Neural progenitor cell (in vitro differentiated cells): ENCODE data around the gene ODF2L. TPM values are rescaled to one million over a fixed set of nuclear protein-coding genes. Genes with fewer than 3 reads are reported as not detected.

Experiments used
- DNase-seq: peaks from one replicate; pipeline ENCODE4 v3.0.0-alpha.2; 2016; ENCODE audit warnings: low spot score
- H2AFZ ChIP-seq: fragments of 200-600 bp; sonication (generic); replicated peaks from 2 replicates; pipeline ENCODE4 v1.6.1; 2016; ENCODE audit warnings: antibody characterized with exemption
- H3F3A ChIP-seq: fragments of 200-600 bp; sonication (generic); 2 replicates; pipeline ENCODE4 v1.6.1; 2016; ENCODE audit warnings: antibody characterized with exemption, low read depth
- H3K27ac ChIP-seq: fragments of 200-600 bp; sonication (generic); 2 replicates; pipeline ENCODE4 v1.5.1; 2016; ENCODE audit warnings: mild to moderate bottlenecking
- H3K27me3 ChIP-seq: fragments of 200-600 bp; sonication (generic); 2 replicates; pipeline ENCODE4 v1.6.1; 2016; ENCODE audit warnings: mild to moderate bottlenecking, moderate library complexity
- H3K36me3 ChIP-seq: fragments of 200-600 bp; sonication (generic); 2 replicates; pipeline ENCODE4 v1.5.1; 2016
- H3K4me1 ChIP-seq: fragments of 200-600 bp; sonication (generic); 2 replicates; pipeline ENCODE4 v1.6.1; 2016; ENCODE audit warnings: mixed run types
- H3K4me2 ChIP-seq: fragments of 200-600 bp; sonication (generic); 2 replicates; pipeline ENCODE4 v1.6.1; 2016
- H3K4me3 ChIP-seq: fragments of 200-600 bp; sonication (generic); 2 replicates; pipeline ENCODE4 v1.5.1; 2016
- H3K79me2 ChIP-seq: fragments of 200-600 bp; sonication (generic); 2 replicates; pipeline ENCODE4 v1.6.1; 2016; ENCODE audit warnings: low read depth
- H3K9ac ChIP-seq: fragments of 200-600 bp; sonication (generic); 2 replicates; pipeline ENCODE4 v1.6.1; 2016
- H3K9me3 ChIP-seq: fragments of 200-600 bp; sonication (generic); 2 replicates; pipeline ENCODE4 v1.5.1; 2016; ENCODE audit warnings: low read depth
- H4K20me1 ChIP-seq: fragments of 200-600 bp; sonication (generic); 2 replicates; pipeline ENCODE4 v1.6.1; 2016; ENCODE audit warnings: low read depth
- H3K27ac Mint-ChIP-seq: 3 replicates; pipeline ENCODE4 v1.8.0; 2021; ENCODE audit warnings: mixed read lengths
- H3K27me3 Mint-ChIP-seq: 2 replicates; pipeline ENCODE4 v1.8.0; 2022; ENCODE audit warnings: low read depth, mild to moderate bottlenecking, inconsistent platforms, moderate library complexity, mixed read lengths; ENCODE audit not compliant: insufficient read depth
- H3K36me3 Mint-ChIP-seq: 3 replicates; pipeline ENCODE4 v1.8.0; 2021; ENCODE audit warnings: mixed read lengths
- H3K4me1 Mint-ChIP-seq: 3 replicates; pipeline ENCODE4 v1.8.0; 2021; ENCODE audit warnings: mixed read lengths
- H3K4me3 Mint-ChIP-seq: 3 replicates; pipeline ENCODE4 v1.8.0; 2021; ENCODE audit warnings: mild to moderate bottlenecking, moderate library complexity, mixed read lengths
- H3K9me3 Mint-ChIP-seq: 3 replicates; pipeline ENCODE4 v1.8.0; 2020; ENCODE audit warnings: mixed read lengths
- CTCF ChIP-seq: fragments of 200-600 bp; sonication (generic); IDR thresholded peaks from 2 replicates; pipeline ENCODE4 v1.5.1; 2017; ENCODE audit warnings: antibody characterized with exemption, mild to moderate bottlenecking
- EZH2 ChIP-seq: fragments of 200-600 bp; sonication (generic); IDR thresholded peaks from 2 replicates; pipeline ENCODE4 v1.6.1; 2017; ENCODE audit warnings: antibody characterized with exemption, mild to moderate bottlenecking, moderate library complexity
- EZH2phosphoT487 ChIP-seq: fragments of 200-600 bp; sonication (generic); IDR thresholded peaks from 2 replicates; pipeline ENCODE4 v1.6.1; 2017; ENCODE audit warnings: antibody characterized with exemption
- total RNA-seq: library from RNA; depleted of rRNA; stranded (reverse); fragments of >200 nt; gene quantifications from 2 replicates; pipeline ENCODE4 v1.2.3, GENCODE V29; 2015; ENCODE audit warnings: low replicate concordance

The ODF2L gene
- total RNA-seq, 1 donor from 2014 or later: 62.6 TPM

GRCh38 chr1:86346388-86346787 lies 49.7 kb downstream of the ODF2L start:
- Histone ChIP-seq H3F3A (no peaks in the 10 kb centered on the region), H3K4me1 (no peaks in the 10 kb centered on the region), H3K79me2 (no peaks in the 10 kb centered on the region), H3K36me3 (no peaks in the 10 kb centered on the region), H3K9me3 (no peaks in the 10 kb centered on the region), H2AFZ (no peak overlapping the region), H3K27me3 (no peaks in the 10 kb centered on the region), H4K20me1 (no peaks in the 10 kb centered on the region), H3K9ac (no peak overlapping the region), H3K4me2 (no peak overlapping the region), H3K4me3 (no peak overlapping the region), H3K27ac (no peak overlapping the region)
- no peak for DNase-seq
- Mint-ChIP-seq H3K36me3 (peaks cover 10% of the 10 kb centered on the region), H3K9me3 (peaks cover 6% of the 10 kb centered on the region), H3K27me3 (peaks cover 3% of the 10 kb centered on the region), H3K27ac (no peak overlapping the region), H3K4me1 (no peaks in the 10 kb centered on the region), H3K4me3 (no peak overlapping the region)
- no peak for TF ChIP-seq EZH2phosphoT487
- TF ChIP-seq EZH2: no peak
- no peak for TF ChIP-seq CTCF

DNA sequence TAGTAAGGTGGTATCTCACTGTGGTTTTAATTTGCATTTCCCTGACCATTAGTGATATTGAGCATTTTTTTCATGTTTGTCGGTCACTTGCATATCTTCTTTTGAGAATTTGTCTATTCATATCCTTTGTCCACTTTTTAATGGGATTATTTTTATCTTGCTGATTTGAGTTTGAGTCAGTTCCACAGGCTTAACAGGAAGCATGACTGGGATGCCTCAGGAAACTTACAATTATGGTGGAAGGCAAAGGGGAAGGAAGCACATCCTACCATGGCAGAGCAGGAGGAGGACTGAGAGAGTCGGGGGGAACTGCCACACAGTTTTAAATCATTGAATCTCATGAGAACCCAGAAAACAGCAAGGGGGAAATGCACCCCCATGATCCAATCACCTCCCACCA lies 51.1 kb downstream of the ODF2L start:
- Histone ChIP-seq H3K4me1 (no peaks in the 10 kb centered on the region), H3K9ac (no peak overlapping the region), H3K36me3 (no peaks in the 10 kb centered on the region), H3K27ac (no peak overlapping the region), H3K27me3 (no peaks in the 10 kb centered on the region), H3F3A (no peaks in the 10 kb centered on the region), H3K4me3 (no peak overlapping the region), H2AFZ (no peak overlapping the region), H3K4me2 (no peak overlapping the region), H4K20me1 (no peaks in the 10 kb centered on the region), H3K79me2 (no peaks in the 10 kb centered on the region), H3K9me3 (no peaks in the 10 kb centered on the region)
- Mint-ChIP-seq H3K4me1 (no peaks in the 10 kb centered on the region), H3K27me3 (peaks cover 4% of the 10 kb centered on the region), H3K9me3 (peaks cover 9% of the 10 kb centered on the region), H3K27ac (no peak overlapping the region), H3K36me3 (peaks cover 3% of the 10 kb centered on the region), H3K4me3 (no peak overlapping the region)
- DNase-seq: no peak
- no peak for TF ChIP-seq EZH2

- no peak overlapping the region for H2AFZ ChIP-seq
- no peak overlapping the region for H3K4me3 ChIP-seq
- Mint-ChIP-seq H3K27me3 (peaks cover 5% of the 10 kb centered on the region), H3K9me3 (peaks cover 7% of the 10 kb centered on the region), H3K36me3 (peaks cover under 1% of the 10 kb centered on the region), H3K4me3 (no peak overlapping the region), H3K27ac (no peak overlapping the region), H3K4me1 (no peaks in the 10 kb centered on the region)
- H3K9ac ChIP-seq: no peak overlapping the region
- no peaks in the 10 kb centered on the region for H3K36me3 ChIP-seq
- no peaks in the 10 kb centered on the region for H3F3A ChIP-seq
- no peak for DNase-seq
- no peaks in the 10 kb centered on the region for H3K27me3 ChIP-seq
- H3K4me1 ChIP-seq: no peaks in the 10 kb centered on the region
- TF ChIP-seq CTCF (no peak), EZH2 (no peak), EZH2phosphoT487 (no peak)
- no peak overlapping the region for H3K27ac ChIP-seq
- no peaks in the 10 kb centered on the region for H3K79me2 ChIP-seq
- H3K4me2 ChIP-seq: no peak overlapping the region
- no peaks in the 10 kb centered on the region for H3K9me3 ChIP-seq
- H4K20me1 ChIP-seq: no peaks in the 10 kb centered on the region
Observed at GRCh38 chr1:86339906-86340305, 56.2 kb downstream of the ODF2L start.

DNA sequence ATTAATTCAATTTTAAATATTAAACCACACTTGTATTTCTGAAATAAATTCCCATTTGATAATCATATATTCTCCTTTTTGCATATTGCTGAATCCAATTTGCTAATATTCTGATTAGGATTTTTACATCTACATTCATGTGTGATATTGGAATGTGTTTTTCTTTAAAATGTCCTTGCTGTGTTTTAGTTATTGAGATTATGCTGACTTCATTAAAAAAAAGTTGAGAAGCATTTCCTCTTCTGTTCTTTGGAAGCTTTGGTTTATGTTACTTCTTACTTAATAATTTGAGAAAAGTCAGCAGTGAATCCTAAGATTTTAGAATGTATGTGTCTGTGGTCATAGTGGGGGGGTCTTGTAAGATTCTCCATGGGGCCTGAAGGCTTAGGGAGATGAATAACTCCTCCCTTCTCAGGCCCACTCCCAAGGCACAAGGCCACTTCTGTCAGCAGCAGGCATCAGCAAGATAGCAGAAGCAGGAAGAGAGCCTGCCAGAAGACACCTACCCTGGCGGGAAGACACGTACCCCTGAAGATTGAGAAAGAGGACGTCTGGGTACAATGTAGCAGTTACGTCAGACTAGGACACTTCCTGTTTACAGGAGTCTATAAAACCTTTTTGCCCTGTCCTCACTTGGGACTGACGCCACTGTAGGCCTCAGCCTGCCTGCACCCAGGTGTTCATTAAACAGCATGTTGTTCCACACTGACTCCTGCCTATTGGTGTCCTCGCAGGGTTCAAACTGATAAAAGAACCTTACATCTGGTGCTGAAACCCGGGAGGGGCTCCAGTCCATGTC lies 56.9 kb downstream of the ODF2L start:
- Histone ChIP-seq H3K9ac (no peak overlapping the region), H3K4me3 (no peak overlapping the region), H3K4me2 (no peak overlapping the region), H4K20me1 (no peaks in the 10 kb centered on the region), H3K27ac (no peak overlapping the region), H3K27me3 (no peaks in the 10 kb centered on the region), H2AFZ (no peak overlapping the region), H3K4me1 (no peaks in the 10 kb centered on the region), H3K79me2 (no peaks in the 10 kb centered on the region), H3K36me3 (no peaks in the 10 kb centered on the region), H3K9me3 (no peaks in the 10 kb centered on the region), H3F3A (no peaks in the 10 kb centered on the region)
- no peaks in the 10 kb centered on the region for H3K4me1 Mint-ChIP-seq
- TF ChIP-seq EZH2 (no peak), EZH2phosphoT487 (no peak), CTCF (no peak)
- H3K4me3 Mint-ChIP-seq: no peak overlapping the region
- no peaks in the 10 kb centered on the region for H3K36me3 Mint-ChIP-seq
- H3K9me3 Mint-ChIP-seq: peaks cover 3% of the 10 kb centered on the region
- no peak for DNase-seq
- H3K27ac Mint-ChIP-seq: no peak overlapping the region
- H3K27me3 Mint-ChIP-seq: peaks cover 5% of the 10 kb centered on the region
